ENCODE results near the gene ZNF236. TPM values are rescaled to one million over a fixed set of nuclear protein-coding genes. Genes with fewer than 3 reads are reported as not detected.

Gene ZNF236
- total and polyA plus RNA-seq, 10 of the 15 experiments (the other 5 are each of a cell fraction or from before 2014, with no cell fraction given): 1.0 to 14.4 (median 5.9) TPM

DNA sequence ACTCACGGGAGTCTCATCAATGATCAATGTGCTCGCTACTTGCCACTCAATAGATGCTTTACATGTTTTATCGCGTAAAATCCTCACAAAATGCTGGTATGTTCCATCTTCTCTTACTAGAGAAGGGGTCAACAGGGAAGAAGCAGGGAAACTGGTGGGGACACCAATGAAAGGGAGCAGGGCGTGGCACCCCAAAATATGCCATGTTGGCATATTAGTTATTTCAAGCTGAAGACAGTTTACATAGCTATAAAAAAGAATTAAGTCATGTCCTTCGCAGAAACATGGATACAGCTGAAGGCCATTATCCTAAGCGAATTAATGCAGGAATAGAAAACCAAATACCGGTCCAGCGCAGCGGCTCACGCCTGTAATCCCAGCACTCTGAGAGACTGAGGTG lies 8.1 kb upstream of the ZNF236 start:
- H2AFZ ChIP-seq (ENCODE audit: control insufficient read depth, low read depth, low read length): no peak overlapping the region
- H3K4me1 ChIP-seq (ENCODE audit: control insufficient read depth, insufficient read depth, low read length): peaks cover 8% of the 10 kb centered on the region
- 90% methylated on average over 11 of the region's 11 CpGs for WGBS (ENCODE audit: insufficient coverage, insufficient replicate concordance, low lambda C conversion rate, missing lambda C conversion rate)
- ChIA-PET POLR2A (interaction anchor here (0.7 kb wide), 1 partner anchor 70 kb away, joined by 5 read pairs; no protein-coding TSS in a partner anchor), CTCF (interaction anchor here (1.4 to 5.0 kb wide), 2 partner anchors 11 to 166 kb away, joined by 4 to 45 read pairs; no protein-coding TSS in a partner anchor), SMC1A (ENCODE audit: uncharacterized antibody, unreplicated experiment) (no interaction called here), RAD21 (ENCODE audit: unreplicated experiment) (interaction anchor here (1.1 kb wide), 1 partner anchor 11 kb away, joined by 4 read pairs; no protein-coding TSS in a partner anchor)
- TF ChIP-seq PAX8 (IDR thresholded peaks at IDR 0.05) (no peak), SMAD1 (IDR thresholded peaks at IDR 0.05; ENCODE audit: low read depth, partially characterized antibody) (no peak), RFX5 (IDR thresholded peaks at IDR 0.05; ENCODE audit: low read depth, low read length) (no peak), SPI1 (IDR thresholded peaks at IDR 0.05; ENCODE audit: borderline replicate concordance, insufficient read depth, low read depth, low read length) (no peak), HCFC1 (IDR thresholded peaks at IDR 0.05; ENCODE audit: low read length) (no peak), ZNF384 (IDR thresholded peaks at IDR 0.05; ENCODE audit: borderline replicate concordance, low read depth, low read length) (no peak), SREBF2 (IDR thresholded peaks at IDR 0.05; ENCODE audit: low read length) (no peak), SREBF1 (IDR thresholded peaks at IDR 0.05; ENCODE audit: low read length) (no peak), FOS (IDR thresholded peaks at IDR 0.05; ENCODE audit: borderline replicate concordance, extremely low read depth, insufficient read length) (no peak), NFXL1 (IDR thresholded peaks at IDR 0.05; ENCODE audit: borderline replicate concordance) (no peak), EP300 (IDR thresholded peaks at IDR 0.05; ENCODE audit: borderline replicate concordance in 1 of 2, control insufficient read depth in 1 of 2, low read depth in 2 of 2, low read length in 2 of 2) (no peak), EGR1 (IDR thresholded peaks at IDR 0.05; ENCODE audit: borderline replicate concordance in 1 of 2, low read depth in 2 of 2, low read length in 2 of 2) (no peak), SP1 (IDR thresholded peaks at IDR 0.05; ENCODE audit: low read depth, low read length) (no peak), SUZ12 (IDR thresholded peaks at IDR 0.05; ENCODE audit: unreplicated experiment) (no peak), FOXM1 (IDR thresholded peaks at IDR 0.05; ENCODE audit: low read depth, low read length) (no peak), MXI1 (IDR thresholded peaks at IDR 0.05; ENCODE audit: low read depth, low read length) (no peak)
- TF ChIP-seq, protein P1, sequence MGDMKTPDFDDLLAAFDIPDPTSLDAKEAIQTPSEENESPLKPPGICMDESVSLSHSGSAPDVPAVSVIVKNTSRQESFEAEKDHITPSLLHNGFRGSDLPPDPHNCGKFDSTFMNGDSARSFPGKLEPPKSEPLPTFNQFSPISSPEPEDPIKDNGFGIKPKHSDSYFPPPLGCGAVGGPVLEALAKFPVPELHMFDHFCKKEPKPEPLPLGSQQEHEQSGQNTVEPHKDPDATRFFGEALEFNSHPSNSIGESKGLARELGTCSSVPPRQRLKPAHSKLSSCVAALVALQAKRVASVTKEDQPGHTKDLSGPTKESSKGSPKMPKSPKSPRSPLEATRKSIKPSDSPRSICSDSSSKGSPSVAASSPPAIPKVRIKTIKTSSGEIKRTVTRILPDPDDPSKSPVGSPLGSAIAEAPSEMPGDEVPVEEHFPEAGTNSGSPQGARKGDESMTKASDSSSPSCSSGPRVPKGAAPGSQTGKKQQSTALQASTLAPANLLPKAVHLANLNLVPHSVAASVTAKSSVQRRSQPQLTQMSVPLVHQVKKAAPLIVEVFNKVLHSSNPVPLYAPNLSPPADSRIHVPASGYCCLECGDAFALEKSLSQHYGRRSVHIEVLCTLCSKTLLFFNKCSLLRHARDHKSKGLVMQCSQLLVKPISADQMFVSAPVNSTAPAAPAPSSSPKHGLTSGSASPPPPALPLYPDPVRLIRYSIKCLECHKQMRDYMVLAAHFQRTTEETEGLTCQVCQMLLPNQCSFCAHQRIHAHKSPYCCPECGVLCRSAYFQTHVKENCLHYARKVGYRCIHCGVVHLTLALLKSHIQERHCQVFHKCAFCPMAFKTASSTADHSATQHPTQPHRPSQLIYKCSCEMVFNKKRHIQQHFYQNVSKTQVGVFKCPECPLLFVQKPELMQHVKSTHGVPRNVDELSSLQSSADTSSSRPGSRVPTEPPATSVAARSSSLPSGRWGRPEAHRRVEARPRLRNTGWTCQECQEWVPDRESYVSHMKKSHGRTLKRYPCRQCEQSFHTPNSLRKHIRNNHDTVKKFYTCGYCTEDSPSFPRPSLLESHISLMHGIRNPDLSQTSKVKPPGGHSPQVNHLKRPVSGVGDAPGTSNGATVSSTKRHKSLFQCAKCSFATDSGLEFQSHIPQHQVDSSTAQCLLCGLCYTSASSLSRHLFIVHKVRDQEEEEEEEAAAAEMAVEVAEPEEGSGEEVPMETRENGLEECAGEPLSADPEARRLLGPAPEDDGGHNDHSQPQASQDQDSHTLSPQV (IDR thresholded peaks at IDR 0.05): no peak
- TF ChIP-seq, protein P2, sequence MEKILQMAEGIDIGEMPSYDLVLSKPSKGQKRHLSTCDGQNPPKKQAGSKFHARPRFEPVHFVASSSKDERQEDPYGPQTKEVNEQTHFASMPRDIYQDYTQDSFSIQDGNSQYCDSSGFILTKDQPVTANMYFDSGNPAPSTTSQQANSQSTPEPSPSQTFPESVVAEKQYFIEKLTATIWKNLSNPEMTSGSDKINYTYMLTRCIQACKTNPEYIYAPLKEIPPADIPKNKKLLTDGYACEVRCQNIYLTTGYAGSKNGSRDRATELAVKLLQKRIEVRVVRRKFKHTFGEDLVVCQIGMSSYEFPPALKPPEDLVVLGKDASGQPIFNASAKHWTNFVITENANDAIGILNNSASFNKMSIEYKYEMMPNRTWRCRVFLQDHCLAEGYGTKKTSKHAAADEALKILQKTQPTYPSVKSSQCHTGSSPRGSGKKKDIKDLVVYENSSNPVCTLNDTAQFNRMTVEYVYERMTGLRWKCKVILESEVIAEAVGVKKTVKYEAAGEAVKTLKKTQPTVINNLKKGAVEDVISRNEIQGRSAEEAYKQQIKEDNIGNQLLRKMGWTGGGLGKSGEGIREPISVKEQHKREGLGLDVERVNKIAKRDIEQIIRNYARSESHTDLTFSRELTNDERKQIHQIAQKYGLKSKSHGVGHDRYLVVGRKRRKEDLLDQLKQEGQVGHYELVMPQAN (conservative IDR thresholded peaks at IDR 0.05): no peak
- in situ Hi-C loops (cut with MboI) (no loop called here), intact Hi-C loops (cut with micrococcal nuclease; ENCODE audit: unreplicated experiment) (no loop called here)
- ATAC-seq (no peak), FAIRE-seq (no peak), DNase-seq (ENCODE audit: low read depth, low spot score) (no peak)
- H3K27ac ChIP-seq (ENCODE audit: control insufficient read depth, insufficient read depth): no peak overlapping the region
- 0 out of 4 replicates have a peak, but pooled peaks cover 0 to 3% of the 10 kb centered on the region in 2 experiments for H3K36me3 ChIP-seq (ENCODE audit: control insufficient read depth in 2 of 2, insufficient read depth in 2 of 2, low read length in 1 of 2)
- no TSS peak for BruUV-seq (replicated peaks)
- no peak overlapping the region for H3K4me2 ChIP-seq (ENCODE audit: control insufficient read depth, insufficient read depth)
- no peak overlapping the region for H3K9ac ChIP-seq (ENCODE audit: control insufficient read depth, insufficient read depth, low read length)
- H3K27me3 ChIP-seq (replicated peaks in 1 of 2; ENCODE audit: control insufficient read depth in 2 of 2, insufficient read depth in 2 of 2, low read length in 1 of 2): no peaks in the 10 kb centered on the region
- no peak overlapping the region for H3K4me3 ChIP-seq
- no peaks in the 10 kb centered on the region for H4K20me1 ChIP-seq (ENCODE audit: control insufficient read depth, insufficient read depth)
- H3K9me3 ChIP-seq (replicated peaks; ENCODE audit: control insufficient read depth, insufficient read depth, low read length): no peaks in the 10 kb centered on the region
- peaks cover 15% of the 10 kb centered on the region for H3K79me2 ChIP-seq (ENCODE audit: control insufficient read depth, insufficient read depth, low read length)
